HG03025 (cell line): ENCODE data around the gene NBPF4.
"Not testable (repeated sequence)": the region's sequence is repeated elsewhere in the genome, so short reads cannot be mapped to it uniquely, and the experiment has no call there.

Experiments
- ATAC-seq: cut with Tn5 transposase; IDR thresholded peaks from one replicate; pipeline ENCODE4 v1.9.1; 2021; ENCODE audit warnings: mild to moderate bottlenecking, moderate library complexity; ENCODE audit not compliant: unreplicated experiment, low FRiP score

Gene NBPF4

DNA sequence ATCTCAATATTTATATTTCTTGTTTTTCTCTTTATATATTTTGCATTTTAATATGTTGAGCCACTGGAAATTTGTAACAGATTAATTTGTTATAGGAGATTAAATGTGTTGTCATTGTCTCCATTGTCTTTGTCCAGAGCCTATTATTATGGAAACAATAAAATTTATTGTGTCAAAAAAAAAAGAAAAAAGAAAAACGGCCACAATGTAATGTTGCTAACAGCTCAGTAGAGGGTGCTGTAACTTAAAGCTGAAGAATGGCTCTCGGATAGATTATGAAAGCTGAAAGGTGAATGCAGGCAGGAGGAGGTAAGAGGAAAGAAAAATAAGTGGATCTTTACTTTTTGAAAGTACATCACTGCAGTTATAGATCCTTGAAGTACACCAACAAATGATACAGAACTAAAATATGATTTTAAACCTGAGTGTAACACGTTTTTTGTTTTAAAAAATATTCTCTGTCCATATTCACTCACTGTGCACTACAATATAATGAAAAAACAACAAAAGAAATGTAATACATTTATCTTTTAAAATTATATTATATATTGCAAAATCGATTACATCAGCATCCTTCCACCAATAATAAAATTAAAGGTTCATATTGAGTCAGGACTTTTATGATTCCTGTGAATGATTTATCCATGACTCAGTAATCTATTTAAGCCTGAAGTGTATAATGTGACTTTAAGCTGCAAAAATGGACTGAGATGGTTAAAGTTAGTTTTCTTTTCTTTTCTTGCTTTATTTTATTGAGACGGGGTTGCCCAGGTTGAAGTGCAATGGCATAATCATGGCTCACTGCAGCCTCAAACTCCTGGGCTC is 29.0 kb downstream of the NBPF4 start:
- not testable (repeated sequence) for ATAC-seq

- no peak for ATAC-seq
Observed at GRCh38 chr1:108211014-108211413, 32.9 kb downstream of the NBPF4 start.

DNA sequence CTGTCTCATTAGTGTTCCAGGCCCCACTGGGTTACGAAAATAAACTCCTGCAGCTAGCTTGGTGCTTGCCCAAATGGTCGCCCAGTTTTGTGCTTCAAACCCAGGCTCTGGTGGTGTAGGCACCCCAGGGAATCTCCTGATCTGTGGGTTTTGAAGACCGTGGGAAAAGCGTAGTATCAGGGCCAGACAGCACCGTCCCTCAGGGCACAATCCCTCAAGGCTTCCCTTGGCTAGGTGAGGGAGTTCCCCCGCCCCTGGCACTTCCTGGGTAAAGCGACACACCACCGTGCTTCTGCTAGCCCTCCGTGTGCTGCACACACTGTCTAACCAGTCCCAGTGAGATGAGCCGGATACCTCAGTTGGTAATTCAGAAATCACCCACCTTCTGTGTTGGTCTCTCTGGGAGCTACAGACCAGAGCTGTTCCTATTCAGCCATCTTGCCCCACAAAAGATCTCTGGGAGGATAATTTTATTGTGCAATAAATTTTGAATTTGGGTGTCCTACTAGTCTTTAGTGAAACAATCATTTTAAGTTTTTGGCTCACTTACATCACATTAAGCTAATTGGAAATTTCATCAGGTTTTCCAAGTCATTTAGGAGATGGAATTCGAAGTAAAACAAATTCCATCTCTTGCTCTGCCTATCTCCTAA is 34.3 kb downstream of the NBPF4 start:
- ATAC-seq = no peak

GRCh38 chr1:108208724-108209446 is 35.0 kb downstream of the NBPF4 start:
- no peak for ATAC-seq

DNA sequence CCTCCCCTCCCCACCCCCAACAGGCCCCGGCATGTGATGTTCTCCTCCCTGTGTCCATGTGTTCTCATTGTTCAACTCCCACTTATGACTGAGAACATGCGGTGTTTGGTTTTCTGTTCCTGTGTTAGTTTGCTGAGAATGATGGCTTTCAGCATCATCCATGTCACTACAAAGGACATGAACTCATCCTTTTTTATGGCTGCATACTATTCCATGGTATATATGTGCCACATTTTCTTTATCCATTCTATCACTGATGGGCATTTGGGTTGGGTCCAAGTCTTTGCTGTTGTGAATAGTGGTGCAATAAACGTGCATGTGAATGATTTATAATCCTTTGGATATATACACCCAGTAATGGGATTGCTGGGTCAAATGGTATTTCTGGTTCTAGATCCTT is 40.3 kb downstream of the NBPF4 start:
- ATAC-seq = not testable (repeated sequence)

DNA sequence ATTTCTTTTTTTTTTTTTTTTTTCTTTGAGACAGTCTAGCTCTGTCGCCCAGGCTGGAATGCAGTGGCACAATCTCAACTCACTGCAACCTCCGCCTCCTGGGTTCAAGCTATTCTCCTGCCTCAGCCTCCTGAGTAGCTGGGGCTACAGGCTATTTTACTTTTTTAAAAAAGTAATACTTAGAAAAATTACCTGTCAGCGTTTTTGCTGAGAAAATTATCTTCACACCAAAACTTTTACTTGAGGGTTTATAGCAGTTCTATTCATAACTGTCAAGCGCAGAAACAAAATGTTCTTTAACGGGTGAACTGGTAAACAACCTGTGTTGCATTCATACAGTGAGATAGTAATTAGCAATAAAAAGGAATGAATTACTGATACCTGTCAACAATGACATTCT is 42.2 kb downstream of the NBPF4 start:
- no peak for ATAC-seq

- ATAC-seq = no peak
Observed at GRCh38 chr1:108200687-108201051, 43.2 kb downstream of the NBPF4 start.

GRCh38 chr1:108199781-108200686 is 43.8 kb downstream of the NBPF4 start, which contains the start of gene SLC25A24:
Gene SLC25A24 (minus strand): TSS chr1:108200343. CDS start chr1:108200138, 205 bp downstream.
- ATAC-seq = peak; percentile 79

- no peak for ATAC-seq
Observed at GRCh38 chr1:108199201-108199691, 44.6 kb downstream of the NBPF4 start.

- no peak for ATAC-seq
Observed at GRCh38 chr1:108194051-108194450, 49.8 kb downstream of the NBPF4 start.

- no peak for ATAC-seq
Observed at GRCh38 chr1:108193333-108193732, 50.5 kb downstream of the NBPF4 start.

- no peak for ATAC-seq
Observed at GRCh38 chr1:108192581-108192980, 51.3 kb downstream of the NBPF4 start.

DNA sequence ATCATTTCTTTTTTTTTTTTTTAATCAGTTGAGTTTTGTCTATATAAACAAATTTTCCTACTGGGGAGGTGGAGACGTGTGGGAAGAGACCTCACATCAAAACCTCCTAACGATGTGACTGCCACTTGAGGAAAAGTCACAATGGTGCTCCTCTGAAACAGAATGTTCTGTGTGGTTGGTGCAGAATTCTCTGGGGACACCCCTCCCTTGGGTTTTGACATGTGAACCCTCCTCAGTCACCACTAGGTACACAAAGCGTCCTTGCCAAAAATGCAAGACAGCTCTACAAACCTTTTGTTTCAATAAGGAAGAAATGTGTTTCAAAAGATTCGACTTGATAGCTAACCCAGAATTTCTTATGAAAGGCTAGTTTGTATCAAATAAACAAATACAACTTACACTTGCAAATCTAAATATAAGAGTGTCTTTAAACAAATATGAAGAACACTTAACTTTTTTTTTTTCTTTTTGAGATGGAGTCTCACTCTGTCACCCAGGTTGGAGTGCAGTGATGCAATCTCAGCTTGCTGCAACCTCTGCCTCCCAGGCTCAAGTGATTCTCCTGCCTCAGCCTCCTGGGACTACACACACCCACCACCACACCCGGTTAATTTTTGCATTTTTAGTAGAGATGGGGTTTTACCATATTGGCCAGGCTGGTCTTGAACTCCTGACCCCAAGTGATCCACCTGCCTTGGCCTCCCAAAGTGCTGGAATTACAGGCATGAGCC is 53.0 kb downstream of the NBPF4 start:
- no peak for ATAC-seq

GRCh38 chr1:108190001-108190634 is 53.8 kb downstream of the NBPF4 start:
- no peak for ATAC-seq

DNA sequence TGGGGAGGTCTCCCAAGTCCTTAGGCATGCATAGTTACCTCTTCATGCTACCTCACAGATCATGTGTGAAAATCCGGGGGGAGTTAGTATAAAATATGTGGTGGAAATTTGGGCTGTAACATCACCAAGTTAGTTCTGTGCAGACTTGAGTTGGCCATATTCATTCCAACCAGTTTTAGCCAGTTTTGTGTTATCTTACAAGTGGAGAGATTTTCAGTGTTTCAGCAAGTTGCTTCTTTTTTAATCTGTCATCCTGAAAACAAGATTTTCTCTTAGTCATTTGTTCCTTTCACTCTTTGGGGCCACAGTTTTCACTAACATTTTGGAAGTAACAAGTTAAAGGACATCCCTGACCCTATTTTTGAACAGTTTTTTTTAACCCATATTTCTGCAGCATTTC is 55.1 kb downstream of the NBPF4 start:
- ATAC-seq = no peak

GRCh38 chr1:108182959-108183700 is 60.7 kb downstream of the NBPF4 start:
- ATAC-seq = no peak

DNA sequence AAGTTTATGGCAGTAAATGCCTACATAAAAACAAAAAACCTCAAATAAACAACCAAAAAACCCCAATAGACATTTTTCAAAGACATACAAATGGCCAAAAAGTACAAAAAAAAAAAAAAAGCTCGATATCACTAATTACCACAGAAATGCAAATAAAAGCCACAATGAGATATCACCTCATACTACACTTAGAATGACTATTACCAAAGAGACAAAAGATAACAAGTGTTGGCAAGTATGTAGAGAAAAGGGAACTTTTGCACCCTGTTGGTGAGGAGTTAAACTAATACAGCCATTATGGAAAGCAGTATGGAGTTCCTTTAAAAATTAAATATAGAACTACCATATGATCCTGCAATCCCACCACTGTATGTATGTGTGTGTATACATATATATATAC is 64.9 kb downstream of the NBPF4 start:
- ATAC-seq = no peak
